Thyroid gland (tissue), 4 donors: ENCODE measurements around the gene TMEM50B.

Source experiments
- POLR2A ChIP-seq, 2 donors: fragments of 450-650 bp; IDR thresholded peaks; one replicate each; pipeline ENCODE4 v1.6.1; 2017; ENCODE audit warnings: antibody characterized with exemption in 2 of 2, mild to moderate bottlenecking in 2 of 2, moderate library complexity in 1 of 2
- TF ChIP-seq, protein P1 (sequence below), 6 experiments: fragments of 200-600 bp in 3 of 6; fragments of 450-650 bp in 3 of 6; sonication (generic) in 3 of 6; IDR thresholded peaks; one replicate each; pipeline ENCODE4 v1.5.1; 2016 to 2019; ENCODE audit warnings: antibody characterized with exemption in 6 of 6, mild to moderate bottlenecking in 2 of 6, inconsistent platforms in 1 of 6, moderate library complexity in 1 of 6

DNA sequence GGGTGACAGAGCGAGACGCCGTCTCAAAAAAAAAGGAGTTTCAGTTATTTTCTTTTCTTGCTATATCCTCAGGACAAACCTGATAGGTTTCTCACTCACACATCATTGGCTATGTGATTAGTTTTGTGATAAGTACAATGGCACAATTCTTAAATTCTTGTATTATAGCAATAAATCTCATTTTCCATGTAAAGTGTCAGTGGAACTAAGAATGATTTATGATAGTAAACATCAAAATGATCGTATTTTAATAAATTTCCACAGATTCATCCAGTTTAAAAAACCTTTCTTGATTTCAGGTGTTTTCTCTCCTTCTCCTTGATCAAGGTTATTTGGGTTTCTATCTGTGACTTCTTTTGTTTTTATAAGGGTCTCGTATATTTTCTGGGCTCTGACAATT lies 8.2 kb upstream of the TMEM50B start:
- TF ChIP-seq, protein P1, sequence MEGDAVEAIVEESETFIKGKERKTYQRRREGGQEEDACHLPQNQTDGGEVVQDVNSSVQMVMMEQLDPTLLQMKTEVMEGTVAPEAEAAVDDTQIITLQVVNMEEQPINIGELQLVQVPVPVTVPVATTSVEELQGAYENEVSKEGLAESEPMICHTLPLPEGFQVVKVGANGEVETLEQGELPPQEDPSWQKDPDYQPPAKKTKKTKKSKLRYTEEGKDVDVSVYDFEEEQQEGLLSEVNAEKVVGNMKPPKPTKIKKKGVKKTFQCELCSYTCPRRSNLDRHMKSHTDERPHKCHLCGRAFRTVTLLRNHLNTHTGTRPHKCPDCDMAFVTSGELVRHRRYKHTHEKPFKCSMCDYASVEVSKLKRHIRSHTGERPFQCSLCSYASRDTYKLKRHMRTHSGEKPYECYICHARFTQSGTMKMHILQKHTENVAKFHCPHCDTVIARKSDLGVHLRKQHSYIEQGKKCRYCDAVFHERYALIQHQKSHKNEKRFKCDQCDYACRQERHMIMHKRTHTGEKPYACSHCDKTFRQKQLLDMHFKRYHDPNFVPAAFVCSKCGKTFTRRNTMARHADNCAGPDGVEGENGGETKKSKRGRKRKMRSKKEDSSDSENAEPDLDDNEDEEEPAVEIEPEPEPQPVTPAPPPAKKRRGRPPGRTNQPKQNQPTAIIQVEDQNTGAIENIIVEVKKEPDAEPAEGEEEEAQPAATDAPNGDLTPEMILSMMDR (IDR thresholded peaks at IDR 0.05): no peak
- no peak for TF ChIP-seq POLR2A (IDR thresholded peaks at IDR 0.05)
